Right lobe of liver (tissue), 4 donors: ENCODE measurements around the gene PTPN4.

Source experiments
- POLR2A ChIP-seq: fragments of 450-650 bp; IDR thresholded peaks from one replicate; pipeline ENCODE4 v1.6.1; 2017; ENCODE audit warnings: antibody characterized with exemption, mild to moderate bottlenecking
- TF ChIP-seq, protein P1 (sequence below), 4 donors: fragments of 200-600 bp in 3 of 4; fragments of 450-650 bp in 1 of 4; IDR thresholded peaks; one replicate each; pipeline versions ENCODE4 v1.5.1 to v1.8.0; 2016 to 2022; ENCODE audit warnings: antibody characterized with exemption in 4 of 4, mild to moderate bottlenecking in 2 of 4
- donor health status: DM: no; HTN: no; CAD: no.
- donor health status: DM: no; HTN: no; CAD: no.
- donor health status: DM: no; HTN: yes; CAD: no.

DNA sequence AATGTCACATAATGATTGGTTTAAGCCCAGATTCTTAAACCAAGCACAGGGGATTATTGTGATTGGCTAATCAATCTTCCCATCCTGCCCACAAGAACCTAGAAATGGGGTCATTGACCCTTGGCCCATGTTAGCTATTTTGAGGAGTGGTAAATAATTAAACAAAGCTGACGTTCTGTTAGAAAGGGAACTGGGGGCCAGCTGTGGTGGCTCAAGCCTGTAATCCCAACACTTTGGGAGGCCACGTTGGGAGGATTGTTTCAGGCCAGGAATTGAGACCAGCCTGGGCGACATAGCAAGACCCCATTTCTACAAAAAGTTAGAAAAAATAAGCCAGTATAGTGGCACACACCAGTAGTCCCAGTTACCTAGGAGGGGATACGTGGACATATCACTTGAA, 37.8 kb upstream of the PTPN4 start:
- TF ChIP-seq, protein P1, sequence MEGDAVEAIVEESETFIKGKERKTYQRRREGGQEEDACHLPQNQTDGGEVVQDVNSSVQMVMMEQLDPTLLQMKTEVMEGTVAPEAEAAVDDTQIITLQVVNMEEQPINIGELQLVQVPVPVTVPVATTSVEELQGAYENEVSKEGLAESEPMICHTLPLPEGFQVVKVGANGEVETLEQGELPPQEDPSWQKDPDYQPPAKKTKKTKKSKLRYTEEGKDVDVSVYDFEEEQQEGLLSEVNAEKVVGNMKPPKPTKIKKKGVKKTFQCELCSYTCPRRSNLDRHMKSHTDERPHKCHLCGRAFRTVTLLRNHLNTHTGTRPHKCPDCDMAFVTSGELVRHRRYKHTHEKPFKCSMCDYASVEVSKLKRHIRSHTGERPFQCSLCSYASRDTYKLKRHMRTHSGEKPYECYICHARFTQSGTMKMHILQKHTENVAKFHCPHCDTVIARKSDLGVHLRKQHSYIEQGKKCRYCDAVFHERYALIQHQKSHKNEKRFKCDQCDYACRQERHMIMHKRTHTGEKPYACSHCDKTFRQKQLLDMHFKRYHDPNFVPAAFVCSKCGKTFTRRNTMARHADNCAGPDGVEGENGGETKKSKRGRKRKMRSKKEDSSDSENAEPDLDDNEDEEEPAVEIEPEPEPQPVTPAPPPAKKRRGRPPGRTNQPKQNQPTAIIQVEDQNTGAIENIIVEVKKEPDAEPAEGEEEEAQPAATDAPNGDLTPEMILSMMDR (IDR thresholded peaks at IDR 0.05): no peak
- no peak for TF ChIP-seq POLR2A
